ENCODE measurements around the gene TUNAR. TPM values are rescaled to one million over a fixed set of nuclear protein-coding genes. Genes with fewer than 3 reads are reported as not detected.

Gene TUNAR
- total RNA-seq = not detected in 2 replicates

DNA sequence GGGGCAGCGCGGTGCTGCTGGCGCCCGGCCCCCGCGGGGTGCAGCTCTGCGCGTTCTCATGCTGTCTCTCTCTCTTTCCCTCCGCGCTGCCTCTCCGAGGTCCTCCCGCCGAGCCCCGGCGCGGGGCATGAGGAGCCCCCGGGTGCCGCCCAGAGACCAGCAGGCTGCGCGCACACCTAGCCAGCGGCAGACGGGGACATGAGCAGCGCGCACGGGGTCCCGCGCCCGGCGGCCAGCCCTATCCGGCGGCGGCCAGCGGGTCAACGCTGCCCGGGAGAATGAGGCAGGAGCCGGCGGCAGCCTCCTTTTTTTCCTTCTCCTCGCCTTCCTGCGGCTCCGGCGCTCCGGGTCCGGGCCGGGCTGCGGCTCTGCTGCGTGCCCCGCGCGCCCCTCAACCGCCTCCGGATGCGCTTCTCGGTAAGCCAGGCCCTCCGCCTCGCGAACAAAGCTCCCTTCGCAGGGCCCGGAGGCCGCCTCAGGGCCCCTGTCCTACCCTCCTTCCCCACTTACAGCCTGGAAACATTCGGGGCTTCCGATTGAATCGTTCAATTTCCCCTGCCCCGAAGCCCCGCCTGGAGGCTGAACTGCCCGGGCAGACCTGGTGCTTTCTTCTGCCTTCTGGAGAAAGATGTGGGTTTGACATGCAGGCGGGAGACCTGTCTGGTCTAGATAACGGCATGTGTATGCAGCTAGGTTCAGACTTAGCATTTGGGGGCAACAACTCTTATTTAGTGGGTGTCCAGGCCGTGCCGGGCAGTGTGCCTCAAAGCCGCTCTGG, at the start of gene TUNAR:
Gene TUNAR (plus strand): TSS at position 72 of the 778 bp plus-strand sequence.

Other genes with a start within 250 kb of the TUNAR start
- gene TCL1B, start 190.4 kb upstream of the TUNAR start, total RNA-seq = not detected in 2 replicates
- not detected in 2 replicates for gene TCL1A, start 162.7 kb upstream of the TUNAR start, total RNA-seq
- gene C14orf132, start 162.5 kb downstream of the TUNAR start, total RNA-seq = 2.1 and 5.7 TPM in 2 replicates